GM21423 (cell line): ENCODE results near the gene FAM124A.
"Not testable (repeated sequence)": the region's sequence is repeated elsewhere in the genome, so short reads cannot be mapped to it uniquely, and the experiment has no call there.

Experiments used
- ATAC-seq: cut with Tn5 transposase; IDR thresholded peaks from one replicate; pipeline ENCODE4 v1.9.1; 2021; ENCODE audit warnings: mild to moderate bottlenecking, moderate library complexity; ENCODE audit not compliant: unreplicated experiment

FAM124A gene

DNA sequence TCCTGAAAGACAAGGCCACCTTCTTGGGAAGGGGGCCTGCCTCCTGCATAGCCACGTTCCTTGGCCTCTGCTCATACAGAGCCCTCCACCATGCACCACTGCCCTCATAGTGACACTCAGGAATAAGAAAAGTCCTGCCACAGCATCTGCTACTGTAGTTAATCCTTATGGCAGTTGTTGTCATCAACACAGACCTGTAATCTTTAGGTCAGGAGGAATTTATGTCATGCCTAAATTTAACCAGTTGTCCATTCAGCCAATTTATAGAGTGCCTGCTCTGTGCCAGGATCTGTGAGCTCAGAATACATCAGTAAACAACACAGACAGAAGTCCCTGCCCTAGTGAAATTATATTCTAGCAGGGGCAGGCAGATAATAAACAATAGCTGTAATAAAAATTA, 44.4 kb downstream of the FAM124A start:
- ATAC-seq: no peak

DNA sequence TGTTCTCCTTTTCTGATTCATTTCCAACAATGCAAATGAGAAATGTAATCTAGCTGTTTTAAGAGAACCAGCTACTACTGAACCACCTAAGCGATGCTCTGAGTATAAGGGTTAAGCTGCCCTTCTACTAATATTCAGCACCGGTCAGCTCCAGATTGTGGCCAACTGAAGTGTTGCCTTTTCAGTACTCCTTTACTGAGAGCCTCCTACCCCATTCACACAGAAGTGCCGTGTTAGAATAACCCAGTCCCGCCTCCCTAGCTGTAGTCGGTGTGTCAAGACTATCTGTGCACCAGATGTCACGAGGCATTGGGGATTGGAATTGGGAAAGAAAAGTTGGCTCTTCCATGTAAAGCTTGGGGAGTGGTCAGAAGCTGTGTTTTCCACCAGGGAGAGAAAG, 45.4 kb downstream of the FAM124A start:
- no peak for ATAC-seq

DNA sequence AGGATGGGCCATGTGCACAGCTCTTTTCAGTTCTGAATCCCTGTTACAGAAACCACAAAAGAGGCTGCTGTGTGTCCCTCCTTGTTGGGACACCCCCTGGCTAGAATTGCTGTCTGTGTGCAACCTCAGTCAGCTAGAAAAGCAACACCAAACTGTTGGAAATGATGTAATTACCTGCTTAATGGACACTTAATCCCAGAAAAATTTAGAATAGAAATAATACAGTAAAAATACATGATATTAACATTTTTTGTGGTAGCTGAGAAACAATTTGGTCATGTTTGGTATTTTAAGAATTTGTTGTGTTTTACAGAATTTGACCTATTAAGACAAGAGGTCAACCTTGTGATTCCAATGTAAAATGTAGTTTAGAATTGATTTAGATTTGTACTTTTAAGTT, 46.8 kb downstream of the FAM124A start:
- ATAC-seq: no peak

DNA sequence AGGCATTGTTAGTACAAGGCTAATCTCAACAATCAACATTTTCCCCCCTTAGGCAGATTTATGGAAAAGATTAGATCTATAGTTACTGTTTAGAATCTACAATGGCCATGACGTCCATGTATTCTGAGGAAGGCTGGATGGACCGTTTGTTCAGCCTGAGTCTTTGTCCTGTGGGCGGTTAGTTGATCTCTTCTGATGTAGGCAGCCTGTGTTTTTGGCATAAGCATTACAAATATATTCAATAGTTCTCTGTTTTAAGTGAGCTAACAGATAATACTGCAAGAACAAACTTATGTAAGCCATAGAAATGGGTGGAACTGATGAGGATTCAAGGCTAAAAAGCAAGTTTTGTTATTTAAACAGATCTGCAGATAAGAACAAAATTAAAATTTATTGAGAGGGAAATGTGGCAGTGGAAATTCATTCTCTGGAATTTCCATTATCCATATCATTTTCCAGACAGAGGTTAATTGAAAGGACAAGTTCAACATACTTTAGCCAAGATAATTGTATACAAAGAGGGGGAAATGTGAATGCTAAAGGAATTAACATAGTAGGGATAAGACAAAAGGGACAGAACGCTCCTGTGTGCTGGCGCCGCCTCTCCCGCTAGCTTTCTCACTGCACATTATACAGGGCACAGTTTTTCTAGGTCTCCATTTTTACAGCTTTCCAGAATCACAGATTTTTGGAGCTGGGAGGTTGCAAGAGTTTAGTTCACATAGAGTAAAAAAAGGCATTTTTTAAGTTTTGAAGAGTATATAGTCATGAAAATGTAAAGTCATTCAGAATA, 48.6 kb downstream of the FAM124A start:
- no peak for ATAC-seq

DNA sequence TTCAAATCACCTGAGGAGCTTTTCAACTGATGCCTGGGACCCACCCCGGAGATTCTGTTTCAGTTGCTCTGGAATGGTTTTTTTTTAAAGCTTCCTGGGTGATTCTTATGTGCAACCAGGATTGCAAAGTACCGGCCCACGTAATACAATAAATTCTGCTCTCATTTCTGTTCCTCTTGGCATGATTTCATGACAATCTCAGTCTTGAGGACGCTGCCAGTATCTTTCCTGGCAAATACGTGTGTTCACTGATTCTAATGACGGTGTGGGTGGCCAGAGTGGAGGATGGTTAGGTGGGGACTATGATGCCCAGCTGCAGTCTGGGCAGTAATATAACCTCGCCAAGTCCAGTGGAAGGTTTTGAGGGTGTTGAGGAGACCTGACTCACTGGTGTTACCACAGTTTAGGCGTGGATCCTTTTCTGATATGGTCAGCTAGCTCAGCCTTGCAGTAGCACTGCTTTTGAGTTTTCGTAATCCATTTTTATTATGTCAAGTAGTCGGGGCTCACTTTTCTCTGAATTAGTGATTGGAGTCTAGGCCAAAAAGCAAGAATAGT, 49.4 kb downstream of the FAM124A start:
- no peak for ATAC-seq

DNA sequence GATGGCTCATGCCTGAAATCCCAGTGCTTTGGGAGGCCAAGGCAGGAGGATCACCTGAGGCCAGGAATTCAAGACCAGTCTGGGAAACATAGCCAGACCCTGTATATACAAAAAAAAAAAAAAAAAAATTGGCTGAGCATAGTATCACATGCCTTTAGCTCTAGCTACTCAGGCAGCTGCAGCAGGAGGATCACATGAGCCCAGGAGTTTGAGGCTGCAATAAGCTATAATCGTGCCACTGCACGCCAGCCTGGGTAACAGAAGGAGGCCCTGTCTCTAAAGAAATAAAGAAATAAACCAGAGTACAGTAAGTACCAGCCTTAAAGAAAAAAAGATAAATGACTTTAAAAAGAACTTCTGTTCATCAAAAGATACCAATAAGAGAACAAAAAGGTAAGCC, 52.9 kb downstream of the FAM124A start:
- no peak for ATAC-seq

DNA sequence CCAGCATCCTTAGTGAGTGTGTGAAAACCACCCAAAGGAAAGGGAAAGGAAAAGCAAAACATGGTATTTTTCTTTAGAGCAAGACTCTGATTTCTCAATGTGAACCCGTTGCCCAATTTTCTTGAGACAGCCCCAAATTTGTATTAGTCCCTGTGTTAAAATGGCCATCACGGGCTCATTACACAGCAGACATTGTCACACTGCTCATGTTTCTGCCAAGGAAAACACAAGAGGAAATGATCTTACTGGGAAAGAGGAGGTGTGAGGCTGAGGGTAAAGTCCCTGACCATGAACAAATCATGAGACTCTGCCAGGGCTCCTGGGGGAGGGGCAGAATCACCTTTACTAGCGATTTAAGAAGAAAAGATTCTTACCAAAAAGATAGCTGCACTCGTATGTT, 54.4 kb downstream of the FAM124A start:
- ATAC-seq: no peak

DNA sequence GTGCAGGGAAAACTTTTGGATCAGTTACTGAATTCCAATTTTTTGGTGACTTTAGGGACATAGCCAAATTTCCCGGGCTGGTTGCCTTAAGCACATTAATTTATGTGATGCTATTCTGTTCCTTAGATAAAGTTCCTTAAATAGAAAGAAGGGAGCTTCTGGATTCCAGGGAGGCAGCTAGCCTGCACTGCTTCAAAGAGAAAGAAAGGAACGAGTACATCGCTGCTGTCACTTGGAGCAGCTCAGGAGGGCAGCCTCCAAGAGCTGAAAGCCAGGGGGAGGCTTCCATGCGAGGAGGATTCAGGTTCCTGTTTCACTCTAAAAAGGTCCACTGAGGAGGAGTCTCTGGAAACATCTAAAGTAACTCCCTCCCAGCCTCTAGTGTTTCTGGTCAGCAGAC, 55.7 kb downstream of the FAM124A start:
- ATAC-seq: no peak

DNA sequence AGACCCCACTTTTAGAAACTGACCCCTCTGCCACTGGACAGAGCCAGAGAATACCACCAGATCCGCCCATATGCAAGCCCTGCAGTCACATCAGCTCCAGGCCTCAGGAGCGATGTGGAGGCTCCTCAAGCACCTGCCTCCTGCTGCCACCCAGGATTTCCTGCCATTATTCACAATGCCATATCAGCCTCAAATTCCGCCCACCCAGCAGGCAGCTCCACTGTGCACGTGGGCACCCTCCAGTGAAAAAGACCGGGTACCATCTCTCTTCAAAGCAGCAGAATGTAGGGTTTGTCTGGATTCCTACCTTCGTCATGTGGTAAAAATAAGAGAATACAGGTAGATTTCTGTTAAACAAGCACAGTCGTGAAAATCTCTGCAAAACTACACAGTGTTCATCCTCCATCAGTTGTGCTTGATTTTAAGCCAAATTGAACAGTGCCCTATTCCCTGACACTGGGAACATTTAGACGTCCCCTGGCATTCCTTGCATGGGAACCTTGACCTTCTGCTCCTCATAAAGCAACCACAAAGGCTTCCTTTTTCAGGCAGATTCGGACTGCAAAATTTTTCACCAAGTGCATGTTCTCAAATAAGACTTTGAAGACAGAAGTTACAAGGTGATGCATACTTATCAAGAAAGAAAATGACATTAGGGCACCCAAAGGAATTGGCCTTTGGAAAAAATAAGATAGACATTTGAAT, 56.4 kb downstream of the FAM124A start:
- no peak for ATAC-seq

DNA sequence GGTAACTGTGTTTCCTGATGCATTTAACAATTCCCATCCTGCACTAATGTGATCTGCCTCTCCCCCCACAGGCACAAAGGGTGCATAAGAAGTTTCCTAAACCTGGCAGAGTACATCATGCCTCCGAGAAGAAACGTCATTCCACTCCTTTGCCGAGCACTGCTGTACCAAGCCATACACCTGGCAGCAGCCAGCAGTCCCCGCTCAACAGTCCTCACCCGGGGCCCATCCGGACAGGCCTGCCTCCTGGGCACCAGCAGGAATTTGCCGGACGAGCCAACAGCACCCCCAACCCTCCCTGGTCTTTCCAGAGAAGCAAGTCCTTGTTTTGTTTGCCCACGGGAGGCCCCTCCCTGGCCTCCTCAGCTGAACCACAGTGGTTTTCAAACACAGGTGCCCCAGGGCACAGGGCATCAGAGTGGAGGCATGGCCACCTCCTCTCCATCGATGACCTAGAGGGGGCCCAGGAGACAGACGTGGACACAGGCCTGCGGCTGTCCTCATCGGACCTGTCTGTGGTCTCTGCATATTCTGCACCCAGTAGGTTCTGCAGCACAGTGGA, 58.3 kb downstream of the FAM124A start:
- ATAC-seq: no peak

DNA sequence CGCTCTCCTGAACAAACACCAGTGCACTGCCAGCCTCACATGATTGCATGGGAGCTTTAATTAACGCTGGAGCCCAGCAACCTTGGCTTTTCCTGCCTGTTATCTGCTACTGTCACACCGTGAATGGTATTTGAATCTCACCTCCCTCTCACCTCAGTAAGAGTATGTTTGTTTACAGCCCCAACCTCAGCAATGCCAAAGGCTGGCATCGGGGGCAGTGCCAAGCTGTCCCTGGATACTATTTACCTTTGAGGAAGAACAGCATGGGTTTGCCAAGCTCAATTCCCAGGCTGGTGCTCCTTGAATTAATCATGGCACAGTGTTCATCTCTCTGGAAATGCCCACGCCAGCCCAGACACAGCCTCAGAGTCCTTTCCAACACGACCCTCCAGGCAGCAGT, 60.1 kb downstream of the FAM124A start:
- no peak for ATAC-seq

DNA sequence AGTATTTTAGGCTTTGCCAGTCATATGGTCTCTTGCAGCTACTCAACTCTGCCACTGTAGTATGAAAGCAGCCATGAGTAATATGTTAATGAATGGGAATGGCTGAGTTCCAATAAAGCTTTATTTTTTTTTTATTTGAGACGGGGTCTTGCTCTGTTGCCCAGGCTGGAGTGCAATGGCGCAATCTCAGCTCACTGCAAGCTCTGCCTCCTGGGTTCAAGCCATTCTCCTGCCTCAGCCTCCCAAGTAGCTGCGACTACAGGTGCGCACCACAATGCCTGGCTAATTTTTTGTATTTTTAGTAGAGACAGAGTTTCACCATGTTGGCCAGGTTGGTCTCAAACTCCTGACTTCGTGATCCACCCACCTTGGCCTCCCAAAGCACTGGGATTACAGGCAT, 60.7 kb downstream of the FAM124A start:
- ATAC-seq: not testable (repeated sequence)

DNA sequence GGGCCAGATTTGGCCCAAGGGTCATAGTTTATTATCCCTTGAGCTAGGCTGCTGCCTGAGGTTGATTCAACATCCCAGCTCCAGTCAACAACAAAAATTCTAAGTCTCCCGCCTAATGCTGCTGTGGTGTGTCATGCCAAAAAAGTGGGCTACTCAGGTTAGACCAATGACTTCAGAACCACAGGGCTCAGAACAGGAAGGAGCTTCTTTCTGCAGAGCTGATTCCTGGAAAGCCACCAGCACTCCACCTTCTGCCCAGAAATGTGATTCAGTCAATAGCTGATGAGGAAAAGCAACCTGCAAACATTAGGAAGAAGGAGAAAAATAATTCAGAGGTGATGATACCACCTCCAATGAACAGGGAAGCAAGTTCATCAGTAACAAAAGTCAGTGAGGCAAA, 61.2 kb downstream of the FAM124A start:
- no peak for ATAC-seq

DNA sequence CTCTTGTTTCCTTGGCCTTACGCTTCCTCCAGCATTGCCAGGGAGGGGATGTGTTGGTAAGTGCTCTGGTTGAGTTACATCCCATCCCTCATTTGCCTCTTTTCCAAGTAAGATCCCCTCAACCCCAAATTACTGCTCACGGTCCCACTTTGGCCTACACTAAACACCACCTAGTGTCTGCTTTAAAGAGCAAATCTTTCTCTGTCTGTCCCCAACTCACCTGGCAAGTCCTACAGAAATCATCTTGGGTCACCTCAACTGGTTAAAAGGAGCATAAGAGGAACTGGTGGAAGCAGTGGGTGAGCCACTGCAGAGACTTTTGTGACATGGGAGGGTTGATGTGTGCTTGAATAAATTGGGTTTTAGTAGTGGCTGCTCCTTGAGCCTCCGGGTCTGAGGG, 62.1 kb downstream of the FAM124A start:
- no peak for ATAC-seq

DNA sequence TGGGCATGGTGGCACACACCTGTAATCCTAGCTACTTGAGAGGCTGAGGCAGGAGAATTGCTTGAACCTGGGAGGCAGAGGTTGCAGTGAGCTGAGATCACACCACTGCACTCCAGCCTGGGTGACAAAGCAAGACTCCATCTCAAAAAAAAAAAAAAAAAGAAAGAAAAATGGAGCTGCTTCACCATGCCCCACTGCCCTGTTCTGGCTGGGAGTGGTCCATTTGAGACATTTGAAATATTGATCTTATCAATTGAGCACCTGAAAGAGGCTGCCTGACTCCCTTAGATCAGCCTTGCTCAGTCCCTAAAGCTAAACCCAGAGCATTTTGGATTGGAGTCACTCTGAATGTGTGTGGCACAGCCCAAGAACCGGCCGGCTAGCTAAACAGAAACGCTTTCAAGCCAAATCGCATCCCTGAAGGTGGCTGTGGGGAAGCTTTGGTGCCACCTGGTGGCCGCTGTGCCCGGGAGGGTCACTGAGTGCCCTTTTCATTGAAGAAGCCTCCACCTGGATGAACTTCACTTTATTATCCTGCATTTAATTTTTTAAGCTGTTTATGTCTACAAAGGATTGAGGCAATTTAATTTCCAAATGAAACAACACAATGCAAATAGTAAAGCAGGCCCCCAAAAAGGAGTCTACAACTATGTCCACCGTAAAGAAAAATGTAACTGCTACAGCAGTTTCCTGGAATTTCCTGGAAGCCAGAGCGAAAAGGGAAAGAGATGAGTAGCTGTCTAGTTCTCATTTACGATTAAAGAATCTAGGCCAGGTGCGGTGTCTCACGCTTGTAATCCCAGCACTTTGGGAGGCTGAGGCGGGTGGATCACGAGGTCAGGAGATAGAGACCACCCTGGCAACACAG, 64.2 kb downstream of the FAM124A start:
- ATAC-seq: peak; percentile 58

DNA sequence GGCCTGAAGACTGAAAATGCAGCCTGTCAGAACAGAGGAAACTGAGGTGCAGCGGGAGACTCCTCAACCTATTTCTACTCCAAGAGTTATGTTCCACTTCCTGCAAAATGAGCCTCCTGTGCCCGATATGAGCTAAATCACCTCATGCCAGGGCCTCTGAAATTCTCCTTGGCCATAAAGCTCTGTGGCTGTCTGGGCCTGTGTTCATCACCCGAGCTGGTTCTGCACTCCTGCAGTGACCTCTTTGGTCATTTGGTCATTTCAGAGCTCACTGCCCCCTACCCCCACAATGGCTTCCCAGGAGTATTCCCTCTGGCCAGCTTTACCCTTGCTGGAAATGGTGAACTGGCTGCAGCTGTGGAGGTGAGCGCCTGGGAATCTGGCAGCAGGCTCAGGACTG, 65.6 kb downstream of the FAM124A start:
- ATAC-seq: no peak

DNA sequence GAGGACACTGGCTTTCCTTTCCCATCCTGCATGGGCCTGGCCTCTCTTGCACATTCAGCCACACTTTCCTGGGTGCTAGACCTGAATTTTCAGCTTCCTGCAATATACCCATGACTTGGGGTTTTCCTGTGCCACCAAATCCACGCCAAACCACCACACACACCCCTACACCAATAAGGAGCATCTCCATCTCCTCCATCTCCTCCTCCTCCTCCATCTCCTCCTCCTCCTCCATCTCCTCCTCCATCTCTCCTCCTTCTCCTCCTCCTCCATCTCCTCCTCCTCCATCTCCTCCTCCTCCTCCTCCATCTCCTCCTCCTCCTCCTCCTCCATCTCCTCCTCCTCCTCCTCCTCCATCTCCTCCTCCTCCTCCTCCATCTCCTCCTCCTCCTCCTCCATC, 66.1 kb downstream of the FAM124A start:
- not testable (repeated sequence) for ATAC-seq

DNA sequence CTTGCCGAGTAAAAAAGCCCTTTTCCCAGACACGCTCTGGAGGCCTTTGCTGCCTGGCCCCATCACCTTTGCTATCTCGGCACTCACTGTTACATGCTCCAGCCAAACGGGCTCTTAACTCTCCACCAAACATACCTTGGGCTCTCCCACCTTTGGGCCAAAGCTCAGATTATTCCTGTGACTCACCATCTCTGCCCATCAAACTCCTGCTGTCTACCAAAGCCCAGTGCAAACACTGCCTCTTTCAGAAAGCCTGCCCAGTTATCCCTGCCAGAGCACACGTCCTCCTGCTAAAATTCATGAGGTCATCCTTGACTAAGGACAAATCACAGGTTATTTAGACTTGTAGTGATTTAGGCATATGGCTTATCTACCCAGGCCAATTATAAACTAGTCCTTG, 69.1 kb downstream of the FAM124A start:
- no peak for ATAC-seq

DNA sequence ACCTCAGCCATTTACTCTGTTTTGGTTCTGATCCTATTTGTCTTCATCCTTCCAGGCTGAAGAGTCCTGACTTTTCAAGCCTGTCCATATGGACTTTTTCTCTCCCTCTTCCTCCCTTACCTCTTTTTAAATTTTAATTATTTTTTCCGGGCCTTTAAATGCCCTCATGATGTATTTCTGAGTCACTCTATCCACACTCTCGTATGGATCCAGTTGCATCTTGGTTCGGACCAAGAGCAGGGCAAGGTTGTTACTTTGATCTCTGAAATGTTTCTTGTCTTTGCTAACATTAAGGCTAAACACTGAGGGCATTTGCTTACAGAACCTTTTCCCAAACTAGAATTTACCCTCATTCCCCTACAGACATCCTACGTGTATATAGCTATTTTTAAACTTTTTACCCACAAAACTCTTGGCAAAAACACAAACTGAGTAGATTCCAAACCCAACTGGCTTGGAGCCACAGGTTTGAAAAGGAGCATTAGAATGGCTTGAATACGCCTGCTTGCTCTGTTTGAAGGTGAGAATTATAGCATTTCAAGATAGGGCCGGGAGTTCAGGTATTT, 69.9 kb downstream of the FAM124A start:
- no peak for ATAC-seq

DNA sequence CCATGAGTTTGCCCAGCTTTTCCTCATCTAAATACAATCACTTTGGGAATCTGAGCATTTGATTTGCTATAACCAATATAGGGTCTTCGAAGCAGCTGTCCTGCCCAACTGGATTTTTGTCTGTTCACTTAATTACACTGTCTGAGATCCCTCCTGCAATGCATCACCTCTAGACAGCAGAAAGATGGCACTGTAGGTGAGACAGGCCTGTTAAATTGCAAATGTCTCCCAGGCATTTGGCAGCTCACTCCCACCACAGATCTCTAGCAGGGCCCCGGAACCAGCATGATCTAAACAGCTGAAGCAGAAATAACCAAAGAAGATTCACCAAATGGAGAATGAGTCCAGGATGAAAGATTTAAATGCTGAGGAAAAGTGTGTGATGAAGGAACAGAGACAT, 75.4 kb downstream of the FAM124A start:
- no peak for ATAC-seq

DNA sequence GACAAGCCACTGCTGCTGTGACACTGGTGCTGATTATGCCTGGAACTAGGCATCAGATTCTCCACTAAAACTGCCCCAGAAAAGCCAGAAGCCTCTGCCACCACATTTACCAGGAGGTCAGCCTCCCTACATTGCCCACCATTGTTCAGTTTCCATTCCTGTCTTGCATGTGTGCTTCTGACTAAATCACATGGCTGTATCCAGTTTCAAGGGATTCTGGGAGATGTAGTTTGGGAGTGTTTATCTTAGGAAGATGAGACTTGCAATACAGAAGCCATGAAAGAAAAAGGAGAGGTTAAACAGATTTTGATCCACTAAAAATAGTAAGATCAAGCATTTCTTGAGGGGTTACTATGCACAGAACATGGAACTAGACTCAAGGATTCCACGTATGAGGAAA, 76.6 kb downstream of the FAM124A start:
- ATAC-seq: no peak
